ENCODE measurements around the gene CNOT6.
A peak's percentile ranks its signal among the peaks of the same experiment; 100 is the strongest.
"Not testable (repeated sequence)": the region's sequence is repeated elsewhere in the genome, so short reads cannot be mapped to it uniquely, and the experiment has no call there.

CNOT6 gene

GRCh38 chr5:180486636-180487149 lies 7.5 kb upstream of the CNOT6 start:
- peaks cover 6% of the 10 kb centered on the region for H3K4me1 Mint-ChIP-seq (ENCODE audit: low read depth)
- no peak overlapping the region for H3K27ac Mint-ChIP-seq
- no peaks in the 10 kb centered on the region for H3K27me3 Mint-ChIP-seq
- H3K9me3 Mint-ChIP-seq: no peaks in the 10 kb centered on the region
- intact Hi-C loops (cut with micrococcal nuclease): no loop called here
- no peaks in the 10 kb centered on the region for H3K36me3 Mint-ChIP-seq (ENCODE audit: low read depth)
- no peak overlapping the region for H3K4me3 Mint-ChIP-seq

- Mint-ChIP-seq H3K36me3 (ENCODE audit: low read depth) (no peaks in the 10 kb centered on the region), H3K4me3 (no peak overlapping the region), H3K27me3 (no peaks in the 10 kb centered on the region), H3K4me1 (ENCODE audit: low read depth) (peaks cover 10% of the 10 kb centered on the region), H3K9me3 (no peaks in the 10 kb centered on the region), H3K27ac (no peak overlapping the region)
- intact Hi-C loops (cut with micrococcal nuclease): no loop called here
These were observed 6.6 kb upstream of the CNOT6 start for GRCh38 chr5:180487556-180487955.

GRCh38 chr5:180491496-180491895 lies 2.7 kb upstream of the CNOT6 start:
- no peaks in the 10 kb centered on the region for H3K27me3 Mint-ChIP-seq
- H3K9me3 Mint-ChIP-seq: no peaks in the 10 kb centered on the region
- H3K4me3 Mint-ChIP-seq: no peak overlapping the region
- H3K27ac Mint-ChIP-seq: peak overlapping the region; percentile 60
- intact Hi-C loops (cut with micrococcal nuclease): loop anchor here (5.0 kb wide), 1 partner anchor 199 kb away; the partner anchor contains the start of gene MAPK9
- H3K4me1 Mint-ChIP-seq (ENCODE audit: low read depth): peaks cover 32% of the 10 kb centered on the region
- peaks cover 19% of the 10 kb centered on the region for H3K36me3 Mint-ChIP-seq (ENCODE audit: low read depth)

GRCh38 chr5:180492226-180492903 lies 1.8 kb upstream of the CNOT6 start:
- no peaks in the 10 kb centered on the region for H3K9me3 Mint-ChIP-seq
- peak overlapping the region; percentile 15 for H3K27ac Mint-ChIP-seq
- H3K36me3 Mint-ChIP-seq (ENCODE audit: low read depth): peaks cover 19% of the 10 kb centered on the region
- intact Hi-C loops (cut with micrococcal nuclease): loop anchor here (5.0 kb wide), 1 partner anchor 200 kb away; the partner anchor contains the start of gene MAPK9
- no peaks in the 10 kb centered on the region for H3K27me3 Mint-ChIP-seq
- peaks cover 33% of the 10 kb centered on the region for H3K4me1 Mint-ChIP-seq (ENCODE audit: low read depth)
- no peak overlapping the region for H3K4me3 Mint-ChIP-seq

GRCh38 chr5:180494510-180495181 lies 467 bp downstream of the CNOT6 start:
- peaks cover 27% of the 10 kb centered on the region for H3K36me3 Mint-ChIP-seq (ENCODE audit: low read depth)
- peak overlapping the region; percentile 66 for H3K27ac Mint-ChIP-seq
- H3K4me3 Mint-ChIP-seq: peak overlapping the region; percentile 88
- intact Hi-C loops (cut with micrococcal nuclease): loop anchor here (5.0 kb wide), 1 partner anchor 202 kb away; the partner anchor contains the start of gene MAPK9
- H3K4me1 Mint-ChIP-seq (ENCODE audit: low read depth): peaks cover 46% of the 10 kb centered on the region
- H3K27me3 Mint-ChIP-seq: no peaks in the 10 kb centered on the region
- no peaks in the 10 kb centered on the region for H3K9me3 Mint-ChIP-seq

- Mint-ChIP-seq H3K27ac (peak overlapping the region; percentile 66), H3K4me3 (peak overlapping the region; percentile 88), H3K27me3 (no peaks in the 10 kb centered on the region), H3K4me1 (ENCODE audit: low read depth) (peaks cover 52% of the 10 kb centered on the region), H3K36me3 (ENCODE audit: low read depth) (peaks cover 33% of the 10 kb centered on the region), H3K9me3 (no peaks in the 10 kb centered on the region)
- intact Hi-C loops (cut with micrococcal nuclease): no loop called here
These were observed 1.1 kb downstream of the CNOT6 start for GRCh38 chr5:180495292-180495691.

GRCh38 chr5:180495991-180496741 lies 2.0 kb downstream of the CNOT6 start:
- Mint-ChIP-seq H3K4me3 (no peak overlapping the region), H3K36me3 (ENCODE audit: low read depth) (peaks cover 33% of the 10 kb centered on the region), H3K27me3 (no peaks in the 10 kb centered on the region), H3K27ac (no peak overlapping the region), H3K9me3 (no peaks in the 10 kb centered on the region), H3K4me1 (ENCODE audit: low read depth) (peaks cover 51% of the 10 kb centered on the region)
- intact Hi-C loops (cut with micrococcal nuclease): no loop called here

- H3K27ac Mint-ChIP-seq; H3K4me3 Mint-ChIP-seq; H3K27me3 Mint-ChIP-seq; H3K9me3 Mint-ChIP-seq; intact Hi-C loops (cut with micrococcal nuclease): not testable (repeated sequence)
- Mint-ChIP-seq H3K36me3 (ENCODE audit: low read depth) (peaks cover 33% of the 10 kb centered on the region), H3K4me1 (ENCODE audit: low read depth) (peaks cover 45% of the 10 kb centered on the region)
These were observed 2.6 kb downstream of the CNOT6 start for GRCh38 chr5:180496806-180497205.

- H3K27ac Mint-ChIP-seq; H3K9me3 Mint-ChIP-seq; intact Hi-C loops (cut with micrococcal nuclease); H3K27me3 Mint-ChIP-seq; H3K4me3 Mint-ChIP-seq: not testable (repeated sequence)
- Mint-ChIP-seq H3K4me1 (ENCODE audit: low read depth) (peaks cover 41% of the 10 kb centered on the region), H3K36me3 (ENCODE audit: low read depth) (peaks cover 33% of the 10 kb centered on the region)
These were observed 3.7 kb downstream of the CNOT6 start for GRCh38 chr5:180497865-180498264.

- Mint-ChIP-seq H3K4me3 (no peak overlapping the region), H3K27ac (no peak overlapping the region)
- intact Hi-C loops (cut with micrococcal nuclease): no loop called here
These were observed 4.2 kb downstream of the CNOT6 start for GRCh38 chr5:180498378-180498777.

GRCh38 chr5:180499684-180500083 lies 5.5 kb downstream of the CNOT6 start:
- intact Hi-C loops (cut with micrococcal nuclease): no loop called here
- peaks cover 31% of the 10 kb centered on the region for H3K4me1 Mint-ChIP-seq (ENCODE audit: low read depth)
- no peak overlapping the region for H3K27ac Mint-ChIP-seq
- no peaks in the 10 kb centered on the region for H3K9me3 Mint-ChIP-seq
- H3K27me3 Mint-ChIP-seq: no peaks in the 10 kb centered on the region
- no peak overlapping the region for H3K4me3 Mint-ChIP-seq
- peaks cover 22% of the 10 kb centered on the region for H3K36me3 Mint-ChIP-seq (ENCODE audit: low read depth)

More at GRCh38 chr5:180498378-180498777, 4.2 kb downstream of the CNOT6 start:
- no peaks in the 10 kb centered on the region for H3K9me3 Mint-ChIP-seq
- H3K4me1 Mint-ChIP-seq (ENCODE audit: low read depth): peaks cover 38% of the 10 kb centered on the region
- H3K36me3 Mint-ChIP-seq (ENCODE audit: low read depth): peaks cover 33% of the 10 kb centered on the region
- no peaks in the 10 kb centered on the region for H3K27me3 Mint-ChIP-seq

GRCh38 chr5:180500300-180500699 lies 6.1 kb downstream of the CNOT6 start:
- intact Hi-C loops (cut with micrococcal nuclease); H3K9me3 Mint-ChIP-seq; H3K27ac Mint-ChIP-seq; H3K4me3 Mint-ChIP-seq; H3K27me3 Mint-ChIP-seq: not testable (repeated sequence)
- Mint-ChIP-seq H3K36me3 (ENCODE audit: low read depth) (peaks cover 20% of the 10 kb centered on the region), H3K4me1 (ENCODE audit: low read depth) (peaks cover 28% of the 10 kb centered on the region)

GRCh38 chr5:180507661-180508060 lies 13.5 kb downstream of the CNOT6 start:
- H3K4me1 Mint-ChIP-seq (ENCODE audit: low read depth): peaks cover 21% of the 10 kb centered on the region
- no peak overlapping the region for H3K27ac Mint-ChIP-seq
- no peaks in the 10 kb centered on the region for H3K9me3 Mint-ChIP-seq
- no peak overlapping the region for H3K4me3 Mint-ChIP-seq
- no peaks in the 10 kb centered on the region for H3K27me3 Mint-ChIP-seq
- intact Hi-C loops (cut with micrococcal nuclease): no loop called here
- peaks cover 15% of the 10 kb centered on the region for H3K36me3 Mint-ChIP-seq (ENCODE audit: low read depth)

GRCh38 chr5:180515294-180515693 lies 21.1 kb downstream of the CNOT6 start:
- Mint-ChIP-seq H3K27me3 (no peaks in the 10 kb centered on the region), H3K4me1 (ENCODE audit: low read depth) (peaks cover 24% of the 10 kb centered on the region), H3K4me3 (no peak overlapping the region), H3K36me3 (ENCODE audit: low read depth) (peaks cover 7% of the 10 kb centered on the region), H3K9me3 (no peaks in the 10 kb centered on the region), H3K27ac (no peak overlapping the region)
- intact Hi-C loops (cut with micrococcal nuclease): no loop called here
